ENCODE measurements around the gene KLF2.

KLF2 gene

DNA sequence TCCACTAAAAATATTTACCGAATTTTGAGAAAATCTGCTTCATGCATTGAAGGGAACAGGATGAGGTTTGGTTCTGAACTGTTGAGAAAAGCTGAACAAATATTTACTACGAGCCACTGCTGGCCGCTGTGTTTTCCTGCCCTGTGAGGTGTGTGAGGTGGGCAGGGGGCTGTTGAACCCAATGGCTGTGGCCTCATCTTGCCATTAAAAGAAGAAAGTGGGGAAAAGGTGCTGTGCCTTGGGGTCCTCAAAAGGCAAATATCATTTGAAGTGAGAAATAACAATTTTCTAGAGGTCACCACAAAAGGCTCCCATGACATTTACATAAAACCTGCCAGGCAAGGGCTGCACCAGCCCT is 44.7 kb downstream of the KLF2 start:
- Histone ChIP-seq H3K27ac (no peak overlapping the region), H3K4me3 (no peak overlapping the region)
- TF ChIP-seq, protein P1, sequence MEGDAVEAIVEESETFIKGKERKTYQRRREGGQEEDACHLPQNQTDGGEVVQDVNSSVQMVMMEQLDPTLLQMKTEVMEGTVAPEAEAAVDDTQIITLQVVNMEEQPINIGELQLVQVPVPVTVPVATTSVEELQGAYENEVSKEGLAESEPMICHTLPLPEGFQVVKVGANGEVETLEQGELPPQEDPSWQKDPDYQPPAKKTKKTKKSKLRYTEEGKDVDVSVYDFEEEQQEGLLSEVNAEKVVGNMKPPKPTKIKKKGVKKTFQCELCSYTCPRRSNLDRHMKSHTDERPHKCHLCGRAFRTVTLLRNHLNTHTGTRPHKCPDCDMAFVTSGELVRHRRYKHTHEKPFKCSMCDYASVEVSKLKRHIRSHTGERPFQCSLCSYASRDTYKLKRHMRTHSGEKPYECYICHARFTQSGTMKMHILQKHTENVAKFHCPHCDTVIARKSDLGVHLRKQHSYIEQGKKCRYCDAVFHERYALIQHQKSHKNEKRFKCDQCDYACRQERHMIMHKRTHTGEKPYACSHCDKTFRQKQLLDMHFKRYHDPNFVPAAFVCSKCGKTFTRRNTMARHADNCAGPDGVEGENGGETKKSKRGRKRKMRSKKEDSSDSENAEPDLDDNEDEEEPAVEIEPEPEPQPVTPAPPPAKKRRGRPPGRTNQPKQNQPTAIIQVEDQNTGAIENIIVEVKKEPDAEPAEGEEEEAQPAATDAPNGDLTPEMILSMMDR (IDR thresholded peaks at IDR 0.05): no peak
- no peak for DNase-seq (ENCODE audit: low spot score)

DNA sequence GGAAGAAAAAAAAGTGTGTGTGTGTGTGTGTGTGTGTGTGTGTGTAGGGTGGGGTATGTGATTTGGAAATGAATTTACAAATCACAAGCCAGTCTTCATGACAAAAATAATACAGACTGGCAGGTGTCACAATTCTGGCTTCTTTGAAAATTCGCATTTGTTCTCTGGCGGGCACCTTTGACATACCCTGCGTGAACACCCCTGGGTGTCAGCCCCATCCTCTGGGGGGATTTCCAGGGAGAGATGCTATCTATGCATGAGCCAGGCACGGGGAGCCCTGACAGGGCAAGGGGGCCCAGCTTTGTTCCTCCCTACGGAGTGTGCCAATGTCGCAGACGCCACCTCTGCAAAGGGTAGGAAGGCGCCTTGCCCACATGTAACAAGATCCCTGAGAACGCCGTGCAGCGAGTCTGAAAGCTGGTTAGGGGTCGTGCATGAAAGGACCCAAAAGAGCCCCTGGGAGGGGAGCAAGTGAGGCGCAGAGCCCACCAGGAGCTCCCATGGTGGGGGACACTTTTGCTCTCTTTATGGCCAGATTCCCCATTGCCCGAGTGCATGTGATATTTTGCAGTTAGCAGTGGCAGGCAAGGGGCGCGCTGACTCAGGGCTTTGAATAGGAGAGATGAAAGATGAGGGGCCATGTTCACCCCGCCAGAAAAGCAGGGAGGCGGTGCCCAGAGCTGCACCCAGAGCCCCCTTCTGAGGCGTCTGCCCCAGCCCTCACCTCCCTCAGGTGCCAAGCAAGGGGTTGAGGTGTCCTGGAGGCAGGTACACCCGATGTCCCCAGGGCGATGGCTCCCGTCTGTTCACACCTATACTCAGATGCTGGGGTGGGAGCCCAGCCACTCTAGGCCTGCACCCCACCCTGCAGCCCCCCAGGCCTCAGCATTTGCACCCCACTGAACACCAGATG is 45.3 kb downstream of the KLF2 start:
- no peak for DNase-seq (ENCODE audit: low spot score)
- TF ChIP-seq, protein P1 (IDR thresholded peaks at IDR 0.05): no peak
- Histone ChIP-seq H3K4me3 (no peak overlapping the region), H3K27ac (no peak overlapping the region)

DNA sequence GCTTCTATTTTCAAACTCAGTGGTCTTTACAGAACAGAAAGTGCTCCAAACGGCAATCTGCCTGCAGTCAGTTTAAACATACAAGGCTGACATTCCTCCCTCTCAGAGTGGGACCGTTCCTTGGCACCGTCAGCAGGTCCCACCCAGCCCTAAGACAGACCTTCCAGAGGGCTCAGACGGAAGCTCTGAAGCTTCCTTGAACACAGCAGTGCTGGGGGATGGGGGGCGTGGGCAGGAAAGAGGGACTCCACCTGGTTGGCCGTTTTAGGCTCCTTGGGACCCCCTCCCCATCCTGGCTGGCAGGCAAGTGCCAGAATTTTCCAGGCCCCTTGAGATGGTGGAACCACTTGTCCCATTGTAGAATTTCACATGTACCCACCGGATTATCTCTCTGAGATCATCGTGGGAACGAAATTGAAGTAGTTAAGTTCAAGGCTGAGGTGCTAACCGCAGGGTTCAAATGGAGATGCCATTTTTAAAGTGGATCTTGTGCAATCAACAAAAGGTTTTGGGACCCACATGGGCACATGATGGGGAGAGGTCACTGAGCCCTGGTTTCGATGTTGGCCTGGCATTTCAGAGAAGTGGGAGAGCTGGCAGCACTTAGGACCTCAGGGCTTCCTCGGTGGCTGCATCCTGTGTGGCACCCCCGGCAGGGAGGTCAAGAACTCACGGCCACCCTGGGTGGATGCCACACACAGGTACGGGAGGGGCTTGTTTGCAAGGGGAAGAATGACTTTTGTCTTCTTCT is 46.2 kb downstream of the KLF2 start:
- TF ChIP-seq, protein P1 (IDR thresholded peaks at IDR 0.05): no peak
- no peak for DNase-seq (ENCODE audit: low spot score)
- Histone ChIP-seq H3K4me3 (no peak overlapping the region), H3K27ac (peak overlapping the region in 1 of 2 donors; percentile 41)

DNA sequence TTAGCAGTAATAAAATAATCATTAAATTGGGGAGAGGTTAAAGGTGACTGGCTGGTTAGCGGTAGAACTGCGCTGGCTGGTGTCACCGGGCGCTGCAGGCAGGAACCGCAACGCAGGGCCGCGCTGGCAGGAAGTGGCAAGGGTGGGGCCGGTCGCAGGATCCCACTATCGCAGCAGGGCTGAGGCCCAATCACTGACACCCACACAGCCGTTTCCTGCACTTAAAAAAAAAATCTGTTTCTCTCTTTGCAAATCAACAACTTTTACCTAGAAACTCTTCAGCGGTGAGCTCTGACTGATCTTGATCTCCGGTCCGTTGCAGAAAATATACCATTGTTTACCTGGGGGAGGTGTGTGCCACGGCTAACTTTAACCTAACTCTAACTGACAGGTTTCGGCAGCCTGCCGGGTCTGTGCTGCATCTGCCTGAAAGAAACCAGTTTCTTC is 46.9 kb downstream of the KLF2 start:
- DNase-seq (ENCODE audit: low spot score): no peak
- Histone ChIP-seq H3K4me3 (no peak overlapping the region), H3K27ac (peak overlapping the region in 1 of 2 donors; percentile 70)
- TF ChIP-seq, protein P1 (IDR thresholded peaks at IDR 0.05): no peak

DNA sequence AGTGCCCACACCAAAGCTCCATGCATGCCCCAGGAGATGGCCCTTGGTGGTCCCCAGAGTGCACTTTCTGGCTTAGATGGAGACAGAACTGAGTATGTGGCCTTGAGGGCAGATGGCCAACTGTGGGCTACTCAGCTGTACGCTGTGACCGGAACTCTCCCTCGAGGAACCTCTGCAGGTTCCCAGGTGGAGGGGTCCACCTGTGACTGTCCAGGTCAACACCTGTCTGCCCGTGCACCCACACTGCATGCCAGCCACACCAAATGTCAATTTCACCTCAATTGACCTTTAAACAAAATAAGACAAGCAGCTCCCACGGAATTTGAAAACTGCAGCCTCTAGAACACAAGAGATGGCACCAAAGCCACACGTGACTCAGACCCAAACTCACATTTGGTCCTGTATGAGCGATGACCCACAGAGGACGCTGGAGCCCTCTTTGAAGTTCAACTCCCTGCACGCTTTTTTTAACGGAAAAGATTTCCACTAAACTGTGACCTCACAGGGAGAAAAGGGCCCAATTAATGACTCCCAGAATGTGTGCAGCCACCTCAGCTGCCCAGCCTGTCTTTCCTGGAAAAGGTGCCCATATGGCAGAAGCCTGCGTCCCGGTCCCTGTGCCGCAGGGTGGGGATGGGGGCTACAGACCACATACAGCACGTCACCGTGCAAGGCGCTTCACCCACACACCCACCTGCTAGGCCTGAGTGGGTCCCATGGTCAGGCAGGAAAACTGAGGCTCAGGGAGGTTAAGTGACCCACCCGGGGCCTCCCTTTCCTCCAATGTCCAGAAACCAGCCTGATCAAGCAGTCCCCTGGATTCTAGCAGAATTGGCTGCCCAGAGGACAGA is 47.7 kb downstream of the KLF2 start:
- H3K4me3 ChIP-seq: no peak overlapping the region
- DNase-seq (ENCODE audit: low spot score): no peak
- H3K27ac ChIP-seq: peak overlapping the region in 1 of 2 donors; percentile 70
- TF ChIP-seq, protein P1 (IDR thresholded peaks at IDR 0.05): no peak

DNA sequence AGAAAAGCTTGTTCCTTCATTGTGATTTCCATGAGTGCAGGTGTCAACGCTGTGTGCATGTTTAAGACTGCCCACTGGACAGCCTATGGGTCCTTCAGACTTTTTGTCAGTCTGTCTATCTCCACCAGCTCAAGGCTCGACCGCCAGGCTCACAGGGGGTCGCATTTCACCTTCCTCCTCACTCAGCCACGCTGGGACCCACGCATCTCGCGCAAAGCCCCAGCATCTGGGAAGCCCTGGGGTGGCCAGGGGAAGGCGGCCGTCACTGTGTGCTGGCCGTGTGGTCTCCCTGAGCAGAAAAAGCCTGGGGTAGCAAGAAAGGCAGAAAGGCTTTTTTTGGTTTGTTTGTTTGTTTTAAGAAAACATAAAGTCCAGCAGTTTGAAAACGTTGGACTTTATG is 48.5 kb downstream of the KLF2 start:
- TF ChIP-seq, protein P1 (IDR thresholded peaks at IDR 0.05): no peak
- no peak for DNase-seq (ENCODE audit: low spot score)
- Histone ChIP-seq H3K4me3 (no peak overlapping the region), H3K27ac (peak overlapping the region in 1 of 2 donors; percentile 70)

Measured in coronary artery (tissue), 2 donors.